GM18511 (cell line): Measurements from ENCODE around the gene PPP6R2.
"Not testable (repeated sequence)": the region's sequence is repeated elsewhere in the genome, so short reads cannot be mapped to it uniquely, and the experiment has no call there.

Experiments
- ATAC-seq: cut with Tn5 transposase; IDR thresholded peaks from one replicate; pipeline ENCODE4 v1.9.1; 2021; ENCODE audit warnings: mild to moderate bottlenecking, moderate library complexity; ENCODE audit not compliant: unreplicated experiment

Gene PPP6R2

GRCh38 chr22:50422046-50422445 lies 78.9 kb downstream of the PPP6R2 start:
- no peak for ATAC-seq

GRCh38 chr22:50422961-50423815 lies 80.1 kb downstream of the PPP6R2 start:
- no peak for ATAC-seq

GRCh38 chr22:50423956-50424355 lies 80.8 kb downstream of the PPP6R2 start:
- ATAC-seq = no peak

GRCh38 chr22:50425179-50425916 lies 82.2 kb downstream of the PPP6R2 start:
- ATAC-seq = no peak

GRCh38 chr22:50432131-50432876 lies 89.2 kb downstream of the PPP6R2 start:
- ATAC-seq = no peak

GRCh38 chr22:50432877-50433510 lies 89.9 kb downstream of the PPP6R2 start:
- ATAC-seq = not testable (repeated sequence)

- ATAC-seq = no peak
These were observed 91.7 kb downstream of the PPP6R2 start for GRCh38 chr22:50434849-50435248.

- no peak for ATAC-seq
These were observed 92.3 kb downstream of the PPP6R2 start for GRCh38 chr22:50435291-50436014.

- ATAC-seq = no peak
These were observed 93.1 kb downstream of the PPP6R2 start for GRCh38 chr22:50436015-50436830.

GRCh38 chr22:50436841-50437341 lies 93.8 kb downstream of the PPP6R2 start:
- no peak for ATAC-seq

- ATAC-seq = no peak
These were observed 94.6 kb downstream of the PPP6R2 start for GRCh38 chr22:50437511-50438304.

GRCh38 chr22:50438305-50439275 lies 95.5 kb downstream of the PPP6R2 start:
- no peak for ATAC-seq

- no peak for ATAC-seq
These were observed 96.3 kb downstream of the PPP6R2 start for GRCh38 chr22:50439314-50439870.

- ATAC-seq = no peak
These were observed 96.8 kb downstream of the PPP6R2 start for GRCh38 chr22:50439871-50440331.

- no peak for ATAC-seq
These were observed 97.6 kb downstream of the PPP6R2 start for GRCh38 chr22:50440544-50441249.

GRCh38 chr22:50441428-50441993 lies 98.4 kb downstream of the PPP6R2 start:
- ATAC-seq = no peak
